ENCODE measurements around the gene EMC6.

- TF ChIP-seq, protein P1, sequence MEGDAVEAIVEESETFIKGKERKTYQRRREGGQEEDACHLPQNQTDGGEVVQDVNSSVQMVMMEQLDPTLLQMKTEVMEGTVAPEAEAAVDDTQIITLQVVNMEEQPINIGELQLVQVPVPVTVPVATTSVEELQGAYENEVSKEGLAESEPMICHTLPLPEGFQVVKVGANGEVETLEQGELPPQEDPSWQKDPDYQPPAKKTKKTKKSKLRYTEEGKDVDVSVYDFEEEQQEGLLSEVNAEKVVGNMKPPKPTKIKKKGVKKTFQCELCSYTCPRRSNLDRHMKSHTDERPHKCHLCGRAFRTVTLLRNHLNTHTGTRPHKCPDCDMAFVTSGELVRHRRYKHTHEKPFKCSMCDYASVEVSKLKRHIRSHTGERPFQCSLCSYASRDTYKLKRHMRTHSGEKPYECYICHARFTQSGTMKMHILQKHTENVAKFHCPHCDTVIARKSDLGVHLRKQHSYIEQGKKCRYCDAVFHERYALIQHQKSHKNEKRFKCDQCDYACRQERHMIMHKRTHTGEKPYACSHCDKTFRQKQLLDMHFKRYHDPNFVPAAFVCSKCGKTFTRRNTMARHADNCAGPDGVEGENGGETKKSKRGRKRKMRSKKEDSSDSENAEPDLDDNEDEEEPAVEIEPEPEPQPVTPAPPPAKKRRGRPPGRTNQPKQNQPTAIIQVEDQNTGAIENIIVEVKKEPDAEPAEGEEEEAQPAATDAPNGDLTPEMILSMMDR (IDR thresholded peaks at IDR 0.05), result no peak
- TF ChIP-seq POLR2A (IDR thresholded peaks at IDR 0.05), result no peak
These were observed 12.3 kb upstream of the EMC6 start for GRCh38 chr17:3656353-3656752.
